ENCODE data around the gene ARHGEF38.

GRCh38 chr4:105601406-105601805 lies 49.0 kb downstream of the ARHGEF38 start:
- no peak for TF ChIP-seq CTCF (IDR thresholded peaks at IDR 0.05)
- no peak for TF ChIP-seq POLR2A (IDR thresholded peaks at IDR 0.05)

Data from lower leg skin (tissue), 3 donors.